Measurements from ENCODE around the gene DDC. TPM values are rescaled to one million over a fixed set of nuclear protein-coding genes. Genes with fewer than 3 reads are reported as not detected.

Gene DDC
- polyA plus RNA-seq, 1 donor (not counting 4 experiments of a cell fraction or from before 2014, with no cell fraction given): not detected

GRCh38 chr7:50605059-50605458, 39.9 kb upstream of the DDC start:
- dilution Hi-C loops (cut with MboI; ENCODE audit: extremely low pct_ligation_motif_present, low sequenced_read_pairs): no loop called here

GRCh38 chr7:50603287-50603686, 38.1 kb upstream of the DDC start:
- Histone ChIP-seq H3K9me3 (ENCODE audit: control insufficient read depth, low read depth, low read length) (no peaks in the 10 kb centered on the region), H2AFZ (ENCODE audit: control insufficient read depth, low read length) (no peak overlapping the region), H3K4me3 (ENCODE audit: control insufficient read depth in 2 of 3, extremely low read depth in 1 of 3, insufficient read depth in 2 of 3, low read depth in 1 of 3, low read length in 3 of 3) (no peak overlapping the region), H3K27ac (ENCODE audit: control insufficient read depth, insufficient read depth, low read length) (no peak overlapping the region), H4K20me1 (ENCODE audit: control insufficient read depth, extremely low read depth, insufficient read depth, low read length) (no peaks in the 10 kb centered on the region), H3K9me1 (ENCODE audit: control insufficient read depth, extremely low read depth, insufficient read depth, low read length) (no peaks in the 10 kb centered on the region), H3K9ac (ENCODE audit: control insufficient read depth, extremely low read depth, insufficient read depth, low read length) (no peak overlapping the region), H3K4me2 (ENCODE audit: control insufficient read depth, extremely low read depth, insufficient read depth, low read depth, low read length) (no peak overlapping the region), H3K27me3 (ENCODE audit: control insufficient read depth, extremely low read depth, insufficient read depth, low read length) (no peaks in the 10 kb centered on the region), H3K79me2 (ENCODE audit: control insufficient read depth, insufficient read depth, low read length) (no peaks in the 10 kb centered on the region), H3K4me1 (ENCODE audit: control insufficient read depth, extremely low read depth, insufficient read depth, low read length) (no peaks in the 10 kb centered on the region), H3K36me3 (ENCODE audit: control insufficient read depth in 2 of 2, extremely low read depth in 1 of 2, insufficient read depth in 2 of 2, low read length in 2 of 2) (peaks cover 4 to 10% of the 10 kb centered on the region in 2 experiments)
- no peak for FAIRE-seq
- DNase-seq (ENCODE audit: low read depth, low spot score): no peak
- no peak for TF ChIP-seq EZH2 (IDR thresholded peaks at IDR 0.05; ENCODE audit: low read length)
- TF ChIP-seq CTCF (optimal IDR thresholded peaks at IDR 0.05 in 1 of 3, IDR thresholded peaks at IDR 0.05 in 1 of 3, conservative IDR thresholded peaks at IDR 0.05 in 1 of 3; ENCODE audit: extremely low read depth in 1 of 3, insufficient read depth in 2 of 3, low read length in 3 of 3): no peak
- dilution Hi-C loops (cut with MboI; ENCODE audit: extremely low pct_ligation_motif_present, low sequenced_read_pairs): no loop called here

More at GRCh38 chr7:50605059-50605458, 39.9 kb upstream of the DDC start:
- H3K9ac ChIP-seq (ENCODE audit: control insufficient read depth, extremely low read depth, insufficient read depth, low read length): no peak overlapping the region
- no peaks in the 10 kb centered on the region for H3K9me3 ChIP-seq (ENCODE audit: control insufficient read depth, low read depth, low read length)
- TF ChIP-seq CTCF (optimal IDR thresholded peaks at IDR 0.05 in 1 of 3, IDR thresholded peaks at IDR 0.05 in 1 of 3, conservative IDR thresholded peaks at IDR 0.05 in 1 of 3; ENCODE audit: extremely low read depth in 1 of 3, insufficient read depth in 2 of 3, low read length in 3 of 3): no peak
- TF ChIP-seq EZH2 (IDR thresholded peaks at IDR 0.05; ENCODE audit: low read length): no peak
- H4K20me1 ChIP-seq (ENCODE audit: control insufficient read depth, extremely low read depth, insufficient read depth, low read length): no peaks in the 10 kb centered on the region
- no peaks in the 10 kb centered on the region for H3K79me2 ChIP-seq (ENCODE audit: control insufficient read depth, insufficient read depth, low read length)
- no peak overlapping the region for H2AFZ ChIP-seq (ENCODE audit: control insufficient read depth, low read length)
- no peak for FAIRE-seq
- no peak overlapping the region for H3K27ac ChIP-seq (ENCODE audit: control insufficient read depth, insufficient read depth, low read length)
- no peak for DNase-seq (ENCODE audit: low read depth, low spot score)
- no peak overlapping the region for H3K4me3 ChIP-seq (ENCODE audit: control insufficient read depth in 2 of 3, extremely low read depth in 1 of 3, insufficient read depth in 2 of 3, low read depth in 1 of 3, low read length in 3 of 3)
- H3K4me2 ChIP-seq (ENCODE audit: control insufficient read depth, extremely low read depth, insufficient read depth, low read depth, low read length): no peak overlapping the region
- peaks cover 2% of the 10 kb centered on the region for H3K4me1 ChIP-seq (ENCODE audit: control insufficient read depth, extremely low read depth, insufficient read depth, low read length)
- peaks cover 4 to 10% of the 10 kb centered on the region in 2 experiments for H3K36me3 ChIP-seq (ENCODE audit: control insufficient read depth in 2 of 2, extremely low read depth in 1 of 2, insufficient read depth in 2 of 2, low read length in 2 of 2)
- no peaks in the 10 kb centered on the region for H3K27me3 ChIP-seq (ENCODE audit: control insufficient read depth, extremely low read depth, insufficient read depth, low read length)
- H3K9me1 ChIP-seq (ENCODE audit: control insufficient read depth, extremely low read depth, insufficient read depth, low read length): no peaks in the 10 kb centered on the region

Measured in keratinocyte (primary cell).